Activated CD8-positive, alpha-beta T cell treated with anti-CD3 and anti-CD28 coated beads, Interleukin-2, amount 10 ng/mL, durations not matched to agents 7 days and 5 days (primary cell): Measurements from ENCODE around the gene WDR62. TPM values are rescaled to one million over a fixed set of nuclear protein-coding genes. Genes with fewer than 3 reads are reported as not detected.
"Not testable (repeated sequence)": the region's sequence is repeated elsewhere in the genome, so short reads cannot be mapped to it uniquely, and the experiment has no call there.

Source experiments
- ATAC-seq: fragments of 150-1000 bp; cut with Tn5 transposase; one replicate; pipeline ENCODE4 v1.10.0; 2021; ENCODE audit warnings: moderate library complexity
- CTCF ChIA-PET: fragments of 350-600 bp; sonication (Branson Sonifier 250); formaldehyde crosslinking; loops from one replicate; lab custom pipeline; 2021; ENCODE audit warnings: antibody characterized with exemption; lab: Charles Lee
- POLR2A ChIA-PET: fragments of 350-600 bp; sonication (Branson Sonifier 250); formaldehyde crosslinking; loops from one replicate; lab custom pipeline; 2021; ENCODE audit warnings: antibody characterized with exemption; lab: Charles Lee
- DNase-seq: peaks from one replicate; pipeline ENCODE4 v3.0.0-alpha.2; 2020
- H3K27ac Mint-ChIP-seq: one replicate; pipeline ENCODE4 v1.8.0; 2021; ENCODE audit warnings: mild to moderate bottlenecking, mixed read lengths
- H3K27me3 Mint-ChIP-seq: one replicate; pipeline ENCODE4 v1.8.0; 2021; ENCODE audit warnings: low read depth, mixed read lengths
- H3K36me3 Mint-ChIP-seq: one replicate; pipeline ENCODE4 v1.8.0; 2021; ENCODE audit warnings: low read depth, mixed read lengths
- H3K4me1 Mint-ChIP-seq: one replicate; pipeline ENCODE4 v1.8.0; 2021; ENCODE audit warnings: low read depth, mixed read lengths
- H3K4me3 Mint-ChIP-seq: one replicate; pipeline ENCODE4 v1.8.0; 2021; ENCODE audit warnings: mild to moderate bottlenecking, mixed read lengths
- H3K9me3 Mint-ChIP-seq: one replicate; pipeline ENCODE4 v1.8.0; 2022; ENCODE audit warnings: mixed read lengths; ENCODE audit not compliant: insufficient read depth
- total RNA-seq, 2 experiments: library from RNA; stranded (reverse); gene quantifications; one replicate each; pipeline ENCODE4 v1.2.3, GENCODE V29; 2021

WDR62 gene
- total RNA-seq, 2 experiments from 2014 or later: 43.6 to 44.5 TPM

- ChIA-PET CTCF (interaction anchor here (3.5 kb wide), 1 partner anchor 11 kb away, joined by 28 read pairs; no protein-coding TSS in a partner anchor), POLR2A (interaction anchor here (1.1 to 2.9 kb wide), 4 partner anchors 11 to 99 kb away, joined by 3 to 8 read pairs (median 6); partner anchors contain the start of genes CAPNS1, ZNF146 and ZNF565)
- Mint-ChIP-seq H3K9me3 (no peaks in the 10 kb centered on the region), H3K27me3 (no peaks in the 10 kb centered on the region), H3K4me3 (peak overlapping the region; percentile 90), H3K4me1 (peaks cover 39% of the 10 kb centered on the region), H3K36me3 (peaks cover 50% of the 10 kb centered on the region), H3K27ac (peak overlapping the region; percentile 98)
- DNase-seq: no peak
- ATAC-seq: no peak
These were observed 61.6 kb downstream of the WDR62 start for GRCh38 chr19:36116344-36116637.

- ATAC-seq (no peak), DNase-seq (no peak)
- Mint-ChIP-seq H3K27me3 (no peaks in the 10 kb centered on the region), H3K4me1 (peaks cover 22% of the 10 kb centered on the region), H3K9me3 (no peaks in the 10 kb centered on the region), H3K27ac (peak overlapping the region; percentile 39), H3K36me3 (peaks cover 52% of the 10 kb centered on the region), H3K4me3 (no peak overlapping the region)
- ChIA-PET CTCF (interaction anchor here (2.1 kb wide), 1 partner anchor 8 kb away, joined by 8 read pairs; no protein-coding TSS in a partner anchor), POLR2A (no interaction called here)
These were observed 65.6 kb downstream of the WDR62 start for GRCh38 chr19:36120092-36120983.

GRCh38 chr19:36120984-36121358, 66.3 kb downstream of the WDR62 start:
- ChIA-PET CTCF (no interaction called here), POLR2A (no interaction called here)
- Mint-ChIP-seq H3K4me1 (peaks cover 24% of the 10 kb centered on the region), H3K36me3 (peaks cover 57% of the 10 kb centered on the region), H3K27ac (no peak overlapping the region), H3K4me3 (no peak overlapping the region), H3K9me3 (no peaks in the 10 kb centered on the region), H3K27me3 (no peaks in the 10 kb centered on the region)
- DNase-seq (no peak), ATAC-seq (no peak)

DNA sequence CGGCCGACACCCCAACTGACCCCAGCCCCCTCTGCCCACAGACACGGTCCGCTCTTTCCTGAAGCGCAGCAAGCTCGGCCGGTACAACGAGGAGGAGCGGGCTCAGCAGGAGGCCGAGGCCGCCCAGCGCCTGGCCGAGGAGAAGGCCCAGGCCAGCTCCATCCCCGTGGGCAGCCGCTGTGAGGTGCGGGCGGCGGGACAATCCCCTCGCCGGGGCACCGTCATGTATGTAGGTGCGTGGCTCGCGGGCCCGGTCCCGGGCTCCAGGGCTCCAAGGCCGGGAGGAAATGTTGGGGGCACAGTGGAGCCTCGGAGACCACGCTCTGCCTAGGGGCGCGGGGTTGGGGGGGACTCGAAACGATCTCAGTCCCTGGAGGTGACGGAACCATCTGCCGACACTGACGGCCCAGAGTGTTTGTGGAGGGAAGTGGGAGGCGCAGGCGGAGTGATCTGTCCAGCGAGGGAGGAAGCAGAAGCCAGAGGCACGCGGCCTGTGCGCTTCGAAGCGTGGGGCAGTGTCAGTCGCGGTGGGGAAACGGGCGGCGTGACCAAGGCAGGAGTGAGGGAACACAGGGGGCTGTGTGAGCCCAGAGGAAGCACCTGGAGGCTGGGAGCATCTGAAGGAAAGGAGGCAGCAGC, 66.9 kb downstream of the WDR62 start:
- Mint-ChIP-seq H3K36me3 (peaks cover 54% of the 10 kb centered on the region), H3K27ac (no peak overlapping the region), H3K4me3 (no peak overlapping the region), H3K4me1 (peaks cover 18% of the 10 kb centered on the region), H3K9me3 (no peaks in the 10 kb centered on the region), H3K27me3 (no peaks in the 10 kb centered on the region)
- DNase-seq (no peak), ATAC-seq (no peak)
- CTCF ChIA-PET: no interaction called here
- POLR2A ChIA-PET: no interaction called here

DNA sequence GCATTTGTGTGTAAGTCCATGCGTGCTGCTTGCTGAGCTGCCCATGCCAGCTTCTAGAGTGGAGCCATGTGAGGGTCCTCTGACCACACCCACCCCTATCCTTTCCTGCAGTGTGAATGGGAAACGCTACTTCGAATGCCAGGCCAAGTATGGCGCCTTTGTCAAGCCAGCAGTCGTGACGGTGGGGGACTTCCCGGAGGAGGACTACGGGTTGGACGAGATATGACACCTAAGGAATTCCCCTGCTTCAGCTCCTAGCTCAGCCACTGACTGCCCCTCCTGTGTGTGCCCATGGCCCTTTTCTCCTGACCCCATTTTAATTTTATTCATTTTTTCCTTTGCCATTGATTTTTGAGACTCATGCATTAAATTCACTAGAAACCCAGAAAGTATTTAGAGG, 70.9 kb downstream of the WDR62 start:
- ChIA-PET CTCF (no interaction called here), POLR2A (interaction anchor here (0.5 to 1.1 kb wide), 2 partner anchors 11 to 14 kb away, joined by 3 read pairs; partner anchors contain the start of genes CAPNS1, POLR2I and TBCB)
- DNase-seq (no peak), ATAC-seq (no peak)
- Mint-ChIP-seq H3K9me3 (no peaks in the 10 kb centered on the region), H3K27ac (peak overlapping the region; percentile 48), H3K27me3 (no peaks in the 10 kb centered on the region), H3K4me1 (peaks cover 18% of the 10 kb centered on the region), H3K4me3 (no peak overlapping the region), H3K36me3 (peaks cover 27% of the 10 kb centered on the region)

DNA sequence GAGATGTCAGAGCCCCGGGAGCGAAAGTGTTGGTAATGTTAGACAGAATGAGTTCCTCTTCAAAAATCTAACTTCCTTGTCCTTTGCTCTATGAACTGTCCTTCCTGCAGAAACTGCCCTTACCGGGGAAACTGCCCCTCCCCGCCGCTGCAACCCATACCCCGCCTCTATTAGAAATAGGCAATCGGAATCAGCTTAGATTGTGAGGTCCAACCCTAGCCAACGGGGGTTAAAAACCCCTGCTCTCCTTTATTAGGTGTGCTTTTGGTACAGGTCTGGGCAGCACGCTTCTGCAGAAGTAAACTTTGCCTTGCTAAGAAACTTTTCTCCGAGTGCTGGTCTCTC, 73.7 kb downstream of the WDR62 start:
- ChIA-PET POLR2A (interaction anchor here (1.0 to 1.9 kb wide), 7 partner anchors 9 to 361 kb away, joined by 3 to 7 read pairs (median 5); partner anchors contain the start of genes CAPNS1, TBCB and ZNF566), CTCF (interaction anchor here (0.6 to 4.2 kb wide), 31 partner anchors 9 to 1089 kb away, joined by 3 to 77 read pairs (median 3); partner anchors contain the start of genes CAPNS1, POLR2I, TBCB and ZNF146)
- ATAC-seq (peak; percentile 1), DNase-seq (no peak)
- Mint-ChIP-seq H3K27me3 (no peaks in the 10 kb centered on the region), H3K4me1 (peaks cover 37% of the 10 kb centered on the region), H3K36me3 (peaks cover 14% of the 10 kb centered on the region), H3K9me3 (no peaks in the 10 kb centered on the region), H3K27ac (peak overlapping the region; percentile 94), H3K4me3 (peak overlapping the region; percentile 87)

DNA sequence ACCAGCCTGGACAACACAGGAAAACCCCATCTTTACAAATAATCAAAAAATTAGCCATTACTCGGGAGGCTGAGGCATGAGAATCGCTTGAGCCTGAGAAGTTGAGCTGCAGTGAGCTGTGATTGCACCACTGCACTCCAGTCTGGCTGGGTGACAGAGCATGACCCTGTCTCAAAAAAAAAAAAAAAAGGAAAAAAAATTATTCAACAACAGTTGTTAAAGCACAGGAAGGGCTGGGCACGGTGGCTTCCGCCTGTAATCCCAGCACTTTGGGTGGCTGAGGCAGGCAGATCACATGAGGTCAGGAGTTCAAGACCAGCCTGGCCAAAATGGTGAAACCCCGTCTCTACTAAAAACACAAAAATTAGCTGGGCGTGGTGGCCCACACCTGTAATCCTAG, 76.5 kb downstream of the WDR62 start:
- H3K27me3 Mint-ChIP-seq, H3K4me3 Mint-ChIP-seq, DNase-seq, H3K36me3 Mint-ChIP-seq, H3K9me3 Mint-ChIP-seq, H3K27ac Mint-ChIP-seq, ATAC-seq: not testable (repeated sequence)
- CTCF ChIA-PET: interaction anchor here (1.1 to 1.5 kb wide), 2 partner anchors 39 to 40 kb away, joined by 3 read pairs; no protein-coding TSS in a partner anchor
- POLR2A ChIA-PET: interaction anchor here (0.6 to 2.1 kb wide), 2 partner anchors 9 to 1279 kb away, joined by 3 to 9 read pairs; partner anchors contain the start of gene CAPNS1
- H3K4me1 Mint-ChIP-seq: peaks cover 41% of the 10 kb centered on the region

- H3K9me3 Mint-ChIP-seq, H3K36me3 Mint-ChIP-seq, H3K4me3 Mint-ChIP-seq, H3K27me3 Mint-ChIP-seq, DNase-seq, CTCF ChIA-PET, POLR2A ChIA-PET, H3K27ac Mint-ChIP-seq, ATAC-seq: not testable (repeated sequence)
- peaks cover 37% of the 10 kb centered on the region for H3K4me1 Mint-ChIP-seq
These were observed 80.2 kb downstream of the WDR62 start for GRCh38 chr19:36134867-36135266.

GRCh38 chr19:36136964-36137686, 82.4 kb downstream of the WDR62 start:
- H3K4me1 Mint-ChIP-seq: peaks cover 39% of the 10 kb centered on the region
- H3K4me3 Mint-ChIP-seq: no peak overlapping the region
- ATAC-seq: no peak
- H3K27ac Mint-ChIP-seq: no peak overlapping the region
- CTCF ChIA-PET: interaction anchor here (2.4 to 3.5 kb wide), 2 partner anchors 9 to 33 kb away, joined by 6 to 19 read pairs; no protein-coding TSS in a partner anchor
- peaks cover 14% of the 10 kb centered on the region for H3K36me3 Mint-ChIP-seq
- H3K9me3 Mint-ChIP-seq: no peaks in the 10 kb centered on the region
- no peak for DNase-seq
- peaks cover 4% of the 10 kb centered on the region for H3K27me3 Mint-ChIP-seq
- POLR2A ChIA-PET: interaction anchor here (1.2 kb wide), 1 partner anchor 9 kb away, joined by 5 read pairs; no protein-coding TSS in a partner anchor

DNA sequence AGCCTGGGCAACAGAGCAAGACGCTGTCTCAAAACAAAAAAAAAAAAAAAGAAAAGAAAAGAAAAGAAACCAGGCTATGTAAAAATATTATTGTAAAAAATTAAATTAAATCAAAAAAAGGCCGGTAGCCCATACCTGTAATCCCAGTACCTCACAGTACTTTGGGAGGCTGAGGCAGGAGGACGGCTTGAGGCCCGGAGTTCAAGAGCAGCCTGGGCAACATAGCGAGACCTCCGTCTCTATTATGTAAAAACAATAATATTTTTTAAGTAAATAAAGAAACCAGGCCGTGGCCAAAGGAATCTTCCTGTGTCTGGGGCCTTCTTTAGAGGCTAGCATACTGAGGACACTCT, 84.4 kb downstream of the WDR62 start:
- ChIA-PET CTCF (interaction anchor here (1.0 to 3.5 kb wide), 4 partner anchors 11 to 31 kb away, joined by 3 to 19 read pairs (median 6); no protein-coding TSS in a partner anchor), POLR2A (interaction anchor here (0.6 to 1.7 kb wide), 5 partner anchors 8 to 208 kb away, joined by 3 to 9 read pairs (median 5); partner anchors contain the start of genes ALKBH6, POLR2I and TBCB)
- DNase-seq (no peak), ATAC-seq (no peak)
- Mint-ChIP-seq H3K4me3 (peak overlapping the region; percentile 96), H3K27ac (peak overlapping the region; percentile 98), H3K4me1 (peaks cover 32% of the 10 kb centered on the region), H3K36me3 (peaks cover 25% of the 10 kb centered on the region), H3K27me3 (peaks cover 4% of the 10 kb centered on the region), H3K9me3 (no peaks in the 10 kb centered on the region)
